Stomach smooth muscle (tissue), 2 donors: ENCODE measurements around the gene SEL1L3.

Source experiments
- H3K27ac ChIP-seq: one replicate; pipeline ENCODE4 v1.7.0; 2013; ENCODE audit warnings: mild to moderate bottlenecking, low read length, inconsistent platforms
- H3K27me3 ChIP-seq, 2 donors: one replicate each; pipeline ENCODE4 v1.7.0; 2013; ENCODE audit warnings: low read length in 2 of 2; ENCODE audit not compliant: insufficient read depth in 2 of 2, control insufficient read depth in 1 of 2
- H3K36me3 ChIP-seq, 2 donors: one replicate each; pipeline ENCODE4 v1.7.0; 2013; ENCODE audit warnings: low read length in 2 of 2; ENCODE audit not compliant: control insufficient read depth in 2 of 2, insufficient read depth in 2 of 2
- H3K4me1 ChIP-seq: one replicate; pipeline ENCODE4 v1.7.0; 2013; ENCODE audit warnings: low read length; ENCODE audit not compliant: control insufficient read depth, insufficient read depth
- H3K4me3 ChIP-seq, 2 donors: one replicate each; pipeline ENCODE4 v1.7.0; 2013; ENCODE audit warnings: low read length in 2 of 2
- H3K9ac ChIP-seq, 2 donors: one replicate each; pipeline ENCODE4 v1.7.0; 2013; ENCODE audit warnings: low read length in 2 of 2, mild to moderate bottlenecking in 1 of 2
- H3K9me3 ChIP-seq, 2 donors: one replicate each; pipeline ENCODE4 v1.7.0; 2013; ENCODE audit warnings: low read length in 2 of 2; ENCODE audit not compliant: control insufficient read depth in 2 of 2
- donor health status: healthy.
- donor health status: Pancreatic carcinoma.

The SEL1L3 gene

DNA sequence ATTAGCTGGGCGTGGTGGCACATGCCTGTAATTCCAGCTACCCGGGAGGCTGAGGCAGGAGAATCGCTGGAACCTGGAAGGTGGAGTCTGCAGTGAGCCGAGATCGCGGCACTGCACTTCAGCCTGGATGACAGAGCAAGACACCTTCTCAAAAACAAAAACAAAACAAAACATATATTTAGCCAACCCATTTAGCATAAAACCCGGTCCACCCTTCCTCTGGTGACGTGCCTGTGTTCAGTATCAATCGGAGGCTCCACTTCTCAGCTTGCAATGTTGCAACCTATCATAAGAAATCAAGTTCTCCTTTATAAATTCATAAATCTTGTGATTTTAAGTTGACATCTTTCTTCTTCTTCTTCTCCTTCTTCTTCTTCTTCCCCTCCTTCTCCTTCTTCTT, 133.2 kb downstream of the SEL1L3 start:
- no peaks in the 10 kb centered on the region for H3K9me3 ChIP-seq
- H3K36me3 ChIP-seq, result no peaks in the 10 kb centered on the region
- H3K27ac ChIP-seq, result no peak overlapping the region

DNA sequence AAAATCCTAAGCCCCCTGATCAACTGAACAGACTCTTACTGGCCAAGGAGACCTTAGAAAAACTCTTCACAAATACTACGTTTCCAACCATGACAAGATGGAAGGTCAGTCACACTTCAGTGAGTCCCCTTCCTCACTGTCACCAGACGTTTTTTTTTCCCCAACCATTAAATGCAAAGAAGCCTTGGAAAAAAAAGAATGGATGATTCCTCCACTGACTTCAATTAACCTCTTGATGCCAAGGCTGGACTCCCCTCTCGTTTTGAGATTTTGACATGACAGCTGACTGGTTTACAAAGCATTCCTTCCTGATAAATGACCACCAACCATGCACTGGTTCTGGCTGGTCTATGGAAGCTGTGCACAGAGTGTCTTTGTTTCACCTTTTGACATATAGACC, 133.9 kb downstream of the SEL1L3 start:
- Histone ChIP-seq H3K9ac (no peak overlapping the region), H3K4me1 (no peaks in the 10 kb centered on the region), H3K4me3 (no peak overlapping the region), H3K9me3 (no peaks in the 10 kb centered on the region), H3K27ac (no peak overlapping the region), H3K27me3 (no peaks in the 10 kb centered on the region), H3K36me3 (no peaks in the 10 kb centered on the region)

More for the DNA sequence above, 133.2 kb downstream of the SEL1L3 start:
- H3K4me3 ChIP-seq, result no peak overlapping the region
- no peaks in the 10 kb centered on the region for H3K27me3 ChIP-seq
- no peaks in the 10 kb centered on the region for H3K4me1 ChIP-seq
- no peak overlapping the region for H3K9ac ChIP-seq

DNA sequence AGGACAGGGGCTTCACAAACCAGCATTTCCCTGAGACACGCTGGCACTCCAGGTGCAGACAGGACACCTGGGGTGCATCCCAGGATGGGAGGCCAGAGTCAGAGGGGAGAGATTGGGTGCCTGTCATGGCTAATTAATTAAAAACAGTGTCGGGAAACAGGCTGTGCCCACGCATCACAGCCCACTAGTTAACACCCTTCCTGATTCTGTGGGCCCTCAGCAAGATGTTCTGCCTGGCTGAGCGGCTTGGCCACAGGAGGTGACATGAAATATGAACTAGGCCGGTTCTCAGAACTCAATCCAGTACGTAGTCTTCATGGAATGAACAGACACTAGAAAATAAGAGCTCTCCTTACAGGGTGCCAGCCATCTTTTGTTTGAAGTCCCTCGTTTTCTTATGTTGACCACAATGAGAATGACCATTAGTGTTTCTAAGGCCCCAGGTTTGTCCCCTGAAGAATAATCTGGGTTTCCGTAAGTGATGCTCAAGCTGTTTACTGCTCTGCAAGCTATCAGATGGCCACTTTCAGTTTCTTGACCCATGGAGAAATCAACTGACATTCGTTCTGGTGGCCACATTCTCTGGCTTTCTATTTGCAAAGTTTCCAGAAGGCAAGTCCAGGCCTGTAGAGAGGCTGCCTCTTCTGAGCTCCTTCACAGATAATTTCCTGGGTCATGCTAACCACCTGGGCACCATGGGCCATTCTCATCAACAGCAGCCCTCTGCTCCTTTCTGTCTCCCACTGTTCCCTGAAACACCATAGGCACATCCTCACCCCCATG, 134.9 kb downstream of the SEL1L3 start:
- H3K36me3 ChIP-seq, result no peaks in the 10 kb centered on the region
- no peaks in the 10 kb centered on the region for H3K27me3 ChIP-seq
- no peaks in the 10 kb centered on the region for H3K4me1 ChIP-seq
- H3K4me3 ChIP-seq, result no peak overlapping the region
- no peaks in the 10 kb centered on the region for H3K9me3 ChIP-seq
- H3K9ac ChIP-seq, result no peak overlapping the region
- no peak overlapping the region for H3K27ac ChIP-seq

DNA sequence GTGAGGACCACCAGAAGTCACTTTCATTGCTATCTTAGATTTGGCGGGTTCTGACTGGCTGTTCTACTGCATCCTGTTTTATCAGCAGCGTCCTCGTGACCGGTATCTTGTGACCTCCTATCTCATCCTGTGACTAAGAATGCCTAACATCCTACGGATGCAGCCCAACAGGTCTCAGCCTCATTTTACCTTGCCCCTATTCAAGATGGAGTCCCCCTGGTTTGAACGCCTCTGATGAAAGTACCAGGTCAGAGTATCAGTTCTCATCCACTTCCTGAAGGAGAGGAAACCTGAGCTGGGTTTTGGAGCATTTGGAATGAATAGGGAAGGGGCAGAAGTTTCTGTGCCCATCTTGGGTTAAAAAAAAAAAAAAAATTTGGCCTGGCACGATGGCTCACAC, 136.9 kb downstream of the SEL1L3 start:
- Histone ChIP-seq H3K4me3 (no peak overlapping the region), H3K36me3 (no peaks in the 10 kb centered on the region), H3K27ac (no peak overlapping the region), H3K9me3 (no peaks in the 10 kb centered on the region), H3K4me1 (no peaks in the 10 kb centered on the region), H3K27me3 (no peaks in the 10 kb centered on the region), H3K9ac (no peak overlapping the region)

DNA sequence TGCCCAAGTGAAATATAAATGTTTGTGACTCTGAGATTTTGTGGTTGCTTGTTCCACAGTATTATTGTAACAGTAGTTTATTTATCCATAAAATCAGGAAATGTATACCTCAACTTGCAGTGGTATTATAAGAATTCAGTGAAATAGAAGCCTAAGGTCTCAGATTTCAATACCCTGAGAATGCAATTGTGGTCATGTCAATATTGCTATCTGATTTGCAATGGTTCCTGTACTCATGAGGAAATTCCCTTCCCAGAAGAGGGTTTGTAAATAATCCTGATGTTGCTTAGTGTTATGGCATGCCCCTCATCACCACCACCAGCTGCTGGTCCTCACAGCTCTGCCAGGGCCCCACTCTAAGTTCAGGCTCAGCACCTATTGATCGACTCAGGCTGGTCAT, 139.4 kb downstream of the SEL1L3 start:
- H3K4me1 ChIP-seq, result no peaks in the 10 kb centered on the region
- H3K27ac ChIP-seq, result no peak overlapping the region
- H3K9me3 ChIP-seq, result no peaks in the 10 kb centered on the region
- no peaks in the 10 kb centered on the region for H3K27me3 ChIP-seq
- H3K9ac ChIP-seq, result no peak overlapping the region
- H3K4me3 ChIP-seq, result no peak overlapping the region
- H3K36me3 ChIP-seq, result no peaks in the 10 kb centered on the region

DNA sequence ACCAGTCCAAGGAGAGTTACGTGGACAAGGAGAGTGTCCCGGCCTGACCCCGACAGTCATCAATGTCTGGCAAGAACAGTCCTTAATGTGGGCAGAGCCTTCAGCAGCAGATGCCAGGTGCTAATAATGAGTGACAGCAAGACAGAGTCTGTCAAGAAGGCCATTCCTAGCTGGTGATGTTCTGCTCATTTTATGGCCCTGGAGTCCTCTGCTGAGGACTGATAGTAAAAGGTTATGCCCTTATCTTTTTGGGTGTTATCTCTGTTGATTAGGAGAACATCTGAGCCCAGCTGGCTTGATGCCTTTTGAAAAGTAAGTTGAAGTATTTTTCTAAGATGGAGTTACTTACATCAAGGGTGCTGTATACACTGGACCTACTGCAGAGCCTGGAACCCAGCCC, 139.8 kb downstream of the SEL1L3 start:
- no peaks in the 10 kb centered on the region for H3K27me3 ChIP-seq
- no peaks in the 10 kb centered on the region for H3K9me3 ChIP-seq
- no peaks in the 10 kb centered on the region for H3K4me1 ChIP-seq
- H3K27ac ChIP-seq, result no peak overlapping the region
- H3K9ac ChIP-seq, result no peak overlapping the region
- H3K36me3 ChIP-seq, result no peaks in the 10 kb centered on the region
- H3K4me3 ChIP-seq, result no peak overlapping the region

DNA sequence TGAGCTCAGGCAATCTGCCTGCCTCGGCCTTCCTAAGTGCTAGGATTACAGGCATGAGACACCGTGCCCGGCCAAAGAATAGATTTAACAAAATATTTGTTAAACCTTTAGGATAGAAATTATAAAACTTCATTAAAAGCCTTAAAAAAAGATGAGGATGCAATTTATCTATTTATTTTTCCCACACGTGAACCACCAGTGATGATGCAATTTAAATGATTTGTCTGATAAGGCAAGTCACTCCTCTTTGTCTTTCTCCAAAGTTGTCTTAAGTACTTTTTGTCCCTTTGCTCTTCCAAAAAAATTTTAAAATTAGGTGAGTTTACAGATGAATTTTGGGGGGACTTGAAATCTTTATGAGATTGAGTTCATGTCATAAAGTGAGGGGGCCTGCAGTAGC, 149.0 kb downstream of the SEL1L3 start:
- Histone ChIP-seq H3K4me1 (no peaks in the 10 kb centered on the region), H3K9me3 (no peaks in the 10 kb centered on the region), H3K4me3 (no peak overlapping the region), H3K27me3 (no peaks in the 10 kb centered on the region), H3K36me3 (no peaks in the 10 kb centered on the region), H3K9ac (no peak overlapping the region), H3K27ac (no peak overlapping the region)

DNA sequence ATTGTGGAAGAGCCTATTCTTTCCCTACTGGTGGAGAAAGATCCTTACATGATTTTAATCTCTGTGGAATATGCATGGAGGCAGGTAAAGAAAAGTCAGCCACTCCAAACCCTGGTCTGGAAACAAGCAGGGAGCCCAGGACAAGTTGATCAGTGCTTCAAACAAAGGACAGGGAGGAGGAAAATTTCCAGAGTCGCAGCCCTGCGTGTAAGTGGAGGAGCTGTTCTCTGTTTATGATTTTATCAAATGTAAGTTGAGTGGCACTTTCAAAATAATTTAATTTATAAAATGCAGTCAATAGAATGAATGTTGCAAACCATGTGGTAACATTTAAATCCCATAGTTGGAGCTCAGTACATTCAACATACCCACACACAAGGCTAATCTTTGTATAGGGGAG, 150.2 kb downstream of the SEL1L3 start:
- H3K27ac ChIP-seq, result no peak overlapping the region
- no peak overlapping the region for H3K4me3 ChIP-seq
- H3K27me3 ChIP-seq, result no peaks in the 10 kb centered on the region
- H3K4me1 ChIP-seq, result no peaks in the 10 kb centered on the region
- H3K9ac ChIP-seq, result no peak overlapping the region
- H3K36me3 ChIP-seq, result no peaks in the 10 kb centered on the region
- H3K9me3 ChIP-seq, result no peaks in the 10 kb centered on the region

DNA sequence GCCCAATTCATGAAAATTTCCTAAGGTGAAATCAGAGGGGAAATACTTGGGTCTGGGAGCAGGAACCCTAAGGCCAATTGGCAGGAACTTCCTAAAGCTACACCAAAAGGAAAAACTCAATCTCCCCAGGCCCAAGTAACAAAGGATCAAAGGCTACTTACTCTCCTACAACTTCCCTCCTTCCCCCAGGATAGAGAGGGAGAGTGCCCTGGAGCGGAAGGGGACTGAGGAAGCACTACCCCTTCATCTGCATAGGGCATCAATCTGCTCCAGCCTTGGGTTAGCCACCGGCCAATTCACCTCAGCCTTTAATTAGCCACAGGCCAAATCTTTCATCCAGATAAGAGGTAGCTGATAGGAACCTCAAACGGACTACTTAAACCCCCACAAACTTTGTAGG, 152.2 kb downstream of the SEL1L3 start:
- no peak overlapping the region for H3K4me3 ChIP-seq
- no peak overlapping the region for H3K9ac ChIP-seq
- no peaks in the 10 kb centered on the region for H3K36me3 ChIP-seq
- H3K27ac ChIP-seq, result no peak overlapping the region
- no peaks in the 10 kb centered on the region for H3K27me3 ChIP-seq
- no peaks in the 10 kb centered on the region for H3K9me3 ChIP-seq
- no peaks in the 10 kb centered on the region for H3K4me1 ChIP-seq

DNA sequence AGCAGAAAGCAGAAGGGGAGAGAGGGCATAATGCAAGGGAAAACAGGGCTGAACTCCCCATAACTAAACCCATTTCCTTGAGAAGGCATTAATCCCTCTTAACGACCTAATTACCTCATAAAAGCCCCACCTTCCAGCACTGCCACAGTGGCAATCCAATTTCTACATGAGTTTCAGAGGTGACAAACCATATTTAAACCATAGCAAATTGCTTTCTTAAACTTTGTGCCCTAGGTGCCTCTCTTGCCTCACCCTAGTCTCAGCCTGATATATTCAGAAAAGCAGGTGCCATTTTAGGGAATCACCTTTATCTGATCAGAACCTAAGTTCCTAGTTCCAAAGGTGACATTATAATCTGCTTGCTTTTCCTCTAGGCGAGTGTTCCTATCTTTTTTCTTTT, 158.3 kb downstream of the SEL1L3 start:
- H3K27ac ChIP-seq, result no peak overlapping the region

DNA sequence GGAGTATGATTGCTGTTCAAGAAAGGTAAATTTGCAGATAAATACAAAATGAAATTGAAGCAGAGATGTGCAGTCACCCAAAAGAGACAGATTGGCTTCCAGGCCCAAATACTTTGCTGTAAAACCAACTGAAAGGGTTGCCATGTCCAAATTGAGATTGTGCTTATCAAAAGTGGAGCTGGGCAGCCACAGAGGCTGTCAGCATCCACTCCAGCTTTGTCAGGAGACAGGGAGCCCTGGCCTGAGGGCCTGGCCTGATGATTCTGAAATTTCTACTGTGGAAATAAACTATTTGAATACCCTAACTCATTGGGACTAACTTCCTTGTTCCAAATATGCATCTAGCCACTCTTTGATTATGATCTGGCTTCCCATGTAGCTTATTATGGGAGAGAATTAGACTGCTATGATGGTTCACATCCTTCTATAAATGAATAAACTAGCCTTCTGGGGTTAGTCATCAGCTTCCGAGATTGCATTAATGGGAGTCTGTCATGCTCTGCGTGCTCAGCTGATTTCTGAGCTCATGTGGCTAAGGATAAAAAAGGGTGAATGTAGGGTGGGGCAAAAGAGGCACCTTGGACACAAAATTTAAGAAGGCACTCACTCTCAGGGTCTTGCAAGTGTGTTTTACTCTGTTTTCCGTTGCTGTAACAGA, 158.9 kb downstream of the SEL1L3 start:
- Histone ChIP-seq H3K27me3 (peaks cover 0 to 1% of the 10 kb centered on the region in 2 donors), H3K4me3 (no peak overlapping the region), H3K9ac (no peak overlapping the region), H3K9me3 (no peaks in the 10 kb centered on the region), H3K4me1 (no peaks in the 10 kb centered on the region), H3K36me3 (no peaks in the 10 kb centered on the region), H3K27ac (no peak overlapping the region)

More for the DNA sequence above, 158.3 kb downstream of the SEL1L3 start:
- H3K36me3 ChIP-seq, result no peaks in the 10 kb centered on the region
- H3K4me3 ChIP-seq, result no peak overlapping the region
- H3K27me3 ChIP-seq, result no peaks in the 10 kb centered on the region
- H3K9ac ChIP-seq, result no peak overlapping the region
- H3K9me3 ChIP-seq, result no peaks in the 10 kb centered on the region
- H3K4me1 ChIP-seq, result no peaks in the 10 kb centered on the region
